Measurements from ENCODE around the gene ZNF729.
"Not testable (repeated sequence)": the region's sequence is repeated elsewhere in the genome, so short reads cannot be mapped to it uniquely, and the experiment has no call there.

ZNF729 gene

DNA sequence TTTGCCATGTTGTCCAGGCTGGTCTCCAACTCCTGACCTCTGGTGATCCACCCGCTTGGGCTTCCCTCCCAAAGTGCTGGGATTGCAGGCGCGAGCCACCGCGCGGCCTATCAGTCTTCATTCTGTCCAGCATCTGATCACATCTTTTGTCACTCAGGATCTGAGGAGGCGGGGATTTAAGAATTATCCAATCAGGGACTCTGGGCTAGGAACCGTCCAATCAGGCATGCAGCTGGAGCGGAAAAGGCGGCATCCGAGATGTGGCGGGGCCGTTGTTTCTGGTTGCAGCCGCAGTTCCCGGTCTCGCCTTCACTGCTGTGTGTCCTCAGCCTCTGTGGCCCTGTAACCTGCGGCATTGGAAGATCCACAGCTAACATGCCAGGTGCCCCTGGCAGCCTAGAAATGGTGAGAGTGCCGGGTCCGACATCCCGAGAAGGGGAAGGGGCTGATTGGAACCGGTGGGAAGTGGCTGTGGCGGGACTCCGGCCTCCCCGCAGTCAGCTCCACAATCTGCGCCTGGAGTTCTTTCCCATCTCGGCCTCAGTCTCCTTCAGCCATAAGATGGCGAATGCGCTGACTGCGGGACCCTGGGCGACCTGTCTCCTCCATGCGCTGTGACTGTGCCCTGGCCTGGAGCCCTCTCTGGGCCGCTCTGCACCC is at the start of gene ZNF729:
Gene ZNF729 (plus strand): TSS at position 291 of the 660 bp plus-strand sequence. CDS start 85 bp downstream, at position 376.
- DNase-seq (ENCODE audit: extremely low read depth, low read depth) = no peak
- TF ChIP-seq CTCF (IDR thresholded peaks at IDR 0.05; ENCODE audit: low read depth, low read length, missing control alignments) = no peak
- no peak within 1 kb of the TSS for H3K4me3 ChIP-seq (replicated peaks; ENCODE audit: low read depth, low read length)

DNA sequence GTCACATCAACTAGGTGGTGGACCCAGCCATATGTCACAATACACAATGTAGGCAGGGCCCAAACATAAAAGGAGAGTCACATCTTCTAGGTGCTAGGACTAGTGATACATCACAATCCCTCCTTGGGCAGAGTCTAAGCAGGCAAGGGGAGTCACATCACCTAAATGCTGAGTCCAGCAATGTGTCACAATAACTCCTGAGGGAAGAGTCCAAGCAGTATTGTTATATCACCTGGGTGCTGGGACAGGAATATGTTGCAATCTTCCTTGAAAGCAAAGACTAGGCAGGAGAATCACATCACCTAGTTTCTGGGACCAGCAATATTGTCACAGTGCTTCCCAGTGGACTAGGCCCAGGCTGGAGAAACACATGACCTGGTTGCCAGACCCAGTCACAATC is 29.4 kb upstream of the ZNF729 start:
- H3K4me3 ChIP-seq (replicated peaks; ENCODE audit: low read depth, low read length) = no peak overlapping the region
- TF ChIP-seq CTCF (IDR thresholded peaks at IDR 0.05; ENCODE audit: low read depth, low read length, missing control alignments) = no peak
- DNase-seq (ENCODE audit: extremely low read depth, low read depth) = no peak

DNA sequence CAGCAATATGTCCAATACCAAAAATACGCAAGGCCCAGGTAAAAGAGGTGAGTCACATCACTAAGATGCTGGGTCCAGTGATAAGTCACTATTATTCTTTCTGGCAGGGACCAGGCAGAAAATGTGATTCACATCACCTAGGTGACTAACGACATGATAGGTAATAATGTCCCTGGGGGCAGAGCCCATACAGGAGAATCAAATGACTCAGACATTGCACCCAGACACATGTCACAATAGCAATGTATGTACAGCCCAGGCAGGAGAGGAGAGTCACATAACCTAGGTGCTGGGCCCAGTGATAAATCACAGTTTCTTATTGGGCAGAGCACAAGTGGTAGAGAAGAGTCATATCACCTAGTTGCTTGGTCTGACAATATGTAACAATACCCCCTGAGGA is 28.9 kb upstream of the ZNF729 start:
- no peak for DNase-seq (ENCODE audit: extremely low read depth, low read depth)

DNA sequence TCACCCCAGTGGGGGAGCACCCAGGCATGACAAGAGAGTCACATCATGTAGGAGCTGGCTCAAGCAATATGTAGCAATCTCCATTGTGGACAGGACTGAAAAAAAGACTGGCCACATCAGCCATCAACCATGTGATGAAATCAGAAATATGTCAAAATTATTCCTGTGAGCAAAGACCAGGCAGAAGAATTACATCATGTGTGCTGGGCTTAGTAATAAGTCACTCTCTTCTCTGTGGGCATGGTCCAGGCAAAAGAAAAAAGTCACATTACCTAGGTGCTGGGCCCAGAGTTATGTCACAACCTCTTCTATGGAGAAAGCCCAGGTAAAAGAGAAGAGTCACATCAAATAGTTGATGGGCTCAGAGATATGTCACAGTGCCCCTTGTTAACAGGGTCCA is 28.3 kb upstream of the ZNF729 start:
- no peak for TF ChIP-seq CTCF (IDR thresholded peaks at IDR 0.05; ENCODE audit: low read depth, low read length, missing control alignments)
- no peak overlapping the region for H3K4me3 ChIP-seq (replicated peaks; ENCODE audit: low read depth, low read length)
- DNase-seq (ENCODE audit: extremely low read depth, low read depth) = no peak

More for the DNA sequence above, 28.9 kb upstream of the ZNF729 start:
- H3K4me3 ChIP-seq (replicated peaks; ENCODE audit: low read depth, low read length) = no peak overlapping the region
- no peak for TF ChIP-seq CTCF (IDR thresholded peaks at IDR 0.05; ENCODE audit: low read depth, low read length, missing control alignments)

GRCh38 chr19:22260499-22260898 is 25.7 kb upstream of the ZNF729 start:
- TF ChIP-seq CTCF (IDR thresholded peaks at IDR 0.05; ENCODE audit: low read depth, low read length, missing control alignments) = no peak
- no peak overlapping the region for H3K4me3 ChIP-seq (replicated peaks; ENCODE audit: low read depth, low read length)
- DNase-seq (ENCODE audit: extremely low read depth, low read depth) = no peak

- DNase-seq (ENCODE audit: extremely low read depth, low read depth) = no peak
- no peak overlapping the region for H3K4me3 ChIP-seq (replicated peaks; ENCODE audit: low read depth, low read length)
- TF ChIP-seq CTCF (IDR thresholded peaks at IDR 0.05; ENCODE audit: low read depth, low read length, missing control alignments) = no peak
These were observed 24.6 kb upstream of the ZNF729 start for GRCh38 chr19:22261596-22261995.

- TF ChIP-seq CTCF (IDR thresholded peaks at IDR 0.05; ENCODE audit: low read depth, low read length, missing control alignments) = no peak
- no peak for DNase-seq (ENCODE audit: extremely low read depth, low read depth)
- no peak overlapping the region for H3K4me3 ChIP-seq (replicated peaks; ENCODE audit: low read depth, low read length)
These were observed 23.1 kb upstream of the ZNF729 start for GRCh38 chr19:22263121-22263520.

DNA sequence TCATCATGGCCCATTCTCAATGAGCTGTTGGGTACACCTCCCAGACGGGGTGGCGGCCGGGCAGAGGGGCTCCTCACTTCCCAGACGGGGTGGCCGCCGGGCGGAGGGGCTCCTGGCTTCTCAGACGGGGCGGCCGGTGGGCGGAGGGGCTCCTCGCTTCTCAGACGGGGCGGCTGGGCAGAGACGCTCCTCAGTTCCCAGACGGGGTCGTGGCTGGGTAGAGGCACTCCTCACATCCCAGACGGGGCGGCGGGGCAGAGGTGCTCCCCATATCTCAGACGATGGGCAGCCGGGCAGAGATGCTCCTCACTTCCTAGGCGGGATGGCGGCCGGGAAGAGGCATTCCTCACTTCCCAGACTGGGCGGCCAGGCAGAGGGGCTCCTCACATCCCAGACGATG is 35.3 kb downstream of the ZNF729 start:
- not testable (repeated sequence) for DNase-seq (ENCODE audit: extremely low read depth, low read depth); H3K4me3 ChIP-seq (replicated peaks; ENCODE audit: low read depth, low read length)

Measured in HFF-Myc (cell line).